RWPE2 (cell line): Measurements from ENCODE around the gene MAS1.

Experiments
- ATAC-seq: fragments of 200-7000 bp; cut with Tn5 transposase; 3 replicates; pipeline ENCODE4 v1.9.1; 2021; ENCODE audit warnings: low read depth
- DNase-seq: peaks from one replicate; pipeline ENCODE4 v3.0.0-alpha.2; 2020; ENCODE audit warnings: low spot score
- H3K27ac ChIP-seq: fragments of 450-650 bp; 2 replicates; pipeline ENCODE4 v1.5.1; 2017; ENCODE audit warnings: mild to moderate bottlenecking; ENCODE audit not compliant: poor library complexity, severe bottlenecking
- H3K27me3 ChIP-seq: fragments of 250-450 bp; sonication (Bioruptor Pico); 2 replicates; pipeline ENCODE4 v1.5.1; 2021; ENCODE audit warnings: mild to moderate bottlenecking, moderate library complexity; ENCODE audit not compliant: insufficient read depth, poor library complexity, severe bottlenecking
- H3K36me3 ChIP-seq: fragments of 250-450 bp; sonication (Bioruptor Pico); 2 replicates; pipeline ENCODE4 v1.5.1; 2020; ENCODE audit warnings: low read depth, mild to moderate bottlenecking, moderate library complexity
- H3K4me1 ChIP-seq: fragments of 250-450 bp; sonication (Bioruptor Pico); 2 replicates; pipeline ENCODE4 v1.5.1; 2021; ENCODE audit warnings: mild to moderate bottlenecking, moderate library complexity; ENCODE audit not compliant: insufficient read depth, poor library complexity, severe bottlenecking
- H3K4me3 ChIP-seq: fragments of 250-450 bp; sonication (Bioruptor Pico); 2 replicates; pipeline ENCODE4 v1.5.1; 2021; ENCODE audit warnings: mild to moderate bottlenecking, moderate library complexity; ENCODE audit not compliant: severe bottlenecking
- H3K9me3 ChIP-seq: fragments of 250-450 bp; sonication (Bioruptor Pico); 2 replicates; pipeline ENCODE4 v1.5.1; 2021; ENCODE audit warnings: mild to moderate bottlenecking, moderate library complexity; ENCODE audit not compliant: severe bottlenecking
- TF ChIP-seq, protein P1 (sequence below): fragments of 450-650 bp; IDR thresholded peaks from one replicate; pipeline ENCODE4 v1.5.1; 2017; ENCODE audit warnings: mild to moderate bottlenecking, moderate library complexity; ENCODE audit not compliant: poor library complexity, severe bottlenecking

Gene MAS1

DNA sequence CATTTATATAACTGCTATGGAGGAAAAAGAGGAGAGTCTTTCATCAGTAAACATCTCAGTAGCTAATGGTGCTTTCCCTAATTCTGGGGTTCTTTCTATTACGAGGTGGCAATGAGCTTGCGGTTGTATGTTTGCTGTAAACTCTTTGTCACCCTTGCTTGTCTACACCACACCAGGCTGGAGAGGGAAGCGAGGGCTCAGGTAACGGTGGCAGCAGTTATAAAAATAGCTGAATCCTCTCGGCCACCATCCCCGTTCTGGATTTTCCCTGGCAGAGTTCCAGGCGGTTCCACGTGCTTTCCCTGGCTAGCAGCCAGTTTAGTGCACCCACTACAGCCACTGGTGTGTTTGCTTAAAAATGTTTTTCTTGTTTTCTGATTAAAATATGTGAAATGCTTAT, 39.0 kb downstream of the MAS1 start:
- no peaks in the 10 kb centered on the region for H3K36me3 ChIP-seq
- no peak overlapping the region for H3K4me3 ChIP-seq
- no peak for ATAC-seq
- no peak for DNase-seq
- no peaks in the 10 kb centered on the region for H3K4me1 ChIP-seq
- no peaks in the 10 kb centered on the region for H3K27me3 ChIP-seq
- TF ChIP-seq, protein P1, sequence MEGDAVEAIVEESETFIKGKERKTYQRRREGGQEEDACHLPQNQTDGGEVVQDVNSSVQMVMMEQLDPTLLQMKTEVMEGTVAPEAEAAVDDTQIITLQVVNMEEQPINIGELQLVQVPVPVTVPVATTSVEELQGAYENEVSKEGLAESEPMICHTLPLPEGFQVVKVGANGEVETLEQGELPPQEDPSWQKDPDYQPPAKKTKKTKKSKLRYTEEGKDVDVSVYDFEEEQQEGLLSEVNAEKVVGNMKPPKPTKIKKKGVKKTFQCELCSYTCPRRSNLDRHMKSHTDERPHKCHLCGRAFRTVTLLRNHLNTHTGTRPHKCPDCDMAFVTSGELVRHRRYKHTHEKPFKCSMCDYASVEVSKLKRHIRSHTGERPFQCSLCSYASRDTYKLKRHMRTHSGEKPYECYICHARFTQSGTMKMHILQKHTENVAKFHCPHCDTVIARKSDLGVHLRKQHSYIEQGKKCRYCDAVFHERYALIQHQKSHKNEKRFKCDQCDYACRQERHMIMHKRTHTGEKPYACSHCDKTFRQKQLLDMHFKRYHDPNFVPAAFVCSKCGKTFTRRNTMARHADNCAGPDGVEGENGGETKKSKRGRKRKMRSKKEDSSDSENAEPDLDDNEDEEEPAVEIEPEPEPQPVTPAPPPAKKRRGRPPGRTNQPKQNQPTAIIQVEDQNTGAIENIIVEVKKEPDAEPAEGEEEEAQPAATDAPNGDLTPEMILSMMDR: no peak
- no peak overlapping the region for H3K27ac ChIP-seq
- no peaks in the 10 kb centered on the region for H3K9me3 ChIP-seq

DNA sequence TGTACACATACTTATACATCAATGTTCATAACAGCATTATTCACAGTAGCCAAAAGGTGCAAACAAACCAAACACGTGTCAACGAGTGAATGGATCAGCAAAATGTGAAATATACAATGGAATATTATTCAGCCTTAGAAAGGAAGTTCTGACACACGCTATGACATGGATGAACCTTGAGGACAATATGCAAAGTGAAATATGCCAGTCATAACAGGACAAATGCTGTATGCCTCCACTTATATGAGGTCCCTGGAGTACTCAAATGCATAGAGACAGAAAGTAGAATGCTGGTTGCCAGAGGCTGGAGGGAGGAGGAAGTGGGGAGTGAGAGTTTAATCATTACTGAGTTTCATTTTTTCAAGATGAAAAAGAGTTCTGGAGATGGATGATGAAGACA, 40.3 kb downstream of the MAS1 start:
- TF ChIP-seq, protein P1: no peak
- no peak overlapping the region for H3K27ac ChIP-seq

DNA sequence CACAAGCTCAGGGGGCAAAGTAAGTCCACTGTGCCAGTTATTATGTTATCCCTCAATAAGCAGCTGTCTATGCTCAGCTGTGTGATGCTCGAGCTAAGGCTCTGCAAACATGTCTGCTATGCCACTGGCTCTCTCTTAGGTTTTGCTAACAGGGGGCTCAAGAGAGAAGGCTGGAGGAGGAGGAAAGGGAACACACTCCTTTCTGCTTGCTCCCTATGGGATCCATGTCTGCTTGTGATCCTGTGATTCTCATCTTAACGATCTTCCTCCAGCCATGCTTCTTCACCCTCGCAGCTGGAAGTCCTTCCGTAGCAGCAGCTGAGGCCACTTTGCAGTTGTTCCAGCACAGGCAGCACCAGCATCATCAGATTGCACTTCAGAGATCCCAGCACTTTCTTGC, 41.1 kb downstream of the MAS1 start:
- no peak for ATAC-seq

More for the DNA sequence above, 40.3 kb downstream of the MAS1 start:
- Histone ChIP-seq H3K4me3 (no peak overlapping the region), H3K9me3 (no peaks in the 10 kb centered on the region), H3K36me3 (no peaks in the 10 kb centered on the region), H3K4me1 (no peaks in the 10 kb centered on the region), H3K27me3 (no peaks in the 10 kb centered on the region)
- no peak for DNase-seq
- no peak for ATAC-seq

DNA sequence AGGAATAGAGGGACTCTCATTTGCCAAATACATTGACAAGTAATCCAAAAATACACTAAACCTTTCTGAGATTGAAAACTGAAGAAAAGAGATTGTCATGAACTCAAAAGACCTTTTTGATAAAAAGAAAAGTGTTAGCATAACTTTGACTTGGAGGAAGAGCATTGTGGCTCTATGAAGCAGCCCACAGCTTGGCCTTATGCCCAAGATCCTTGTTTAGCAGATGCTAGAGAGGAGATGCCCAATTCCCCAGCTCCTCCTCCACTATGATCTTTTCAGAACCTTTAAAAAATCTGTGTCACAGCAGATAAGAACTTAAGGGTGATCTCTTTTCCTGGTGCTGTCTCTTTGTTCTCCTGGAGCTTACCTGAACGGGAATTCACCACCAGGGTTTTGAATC, 42.3 kb downstream of the MAS1 start:
- no peaks in the 10 kb centered on the region for H3K36me3 ChIP-seq
- H3K4me1 ChIP-seq: no peaks in the 10 kb centered on the region
- no peak overlapping the region for H3K27ac ChIP-seq
- H3K27me3 ChIP-seq: no peaks in the 10 kb centered on the region
- no peak for DNase-seq
- TF ChIP-seq, protein P1: no peak
- ATAC-seq: no peak
- no peaks in the 10 kb centered on the region for H3K9me3 ChIP-seq
- H3K4me3 ChIP-seq: no peak overlapping the region

More for the DNA sequence above, 41.1 kb downstream of the MAS1 start:
- Histone ChIP-seq H3K9me3 (no peaks in the 10 kb centered on the region), H3K27me3 (no peaks in the 10 kb centered on the region), H3K36me3 (no peaks in the 10 kb centered on the region), H3K4me3 (no peak overlapping the region), H3K27ac (no peak overlapping the region), H3K4me1 (no peaks in the 10 kb centered on the region)
- TF ChIP-seq, protein P1: no peak
- DNase-seq: no peak

DNA sequence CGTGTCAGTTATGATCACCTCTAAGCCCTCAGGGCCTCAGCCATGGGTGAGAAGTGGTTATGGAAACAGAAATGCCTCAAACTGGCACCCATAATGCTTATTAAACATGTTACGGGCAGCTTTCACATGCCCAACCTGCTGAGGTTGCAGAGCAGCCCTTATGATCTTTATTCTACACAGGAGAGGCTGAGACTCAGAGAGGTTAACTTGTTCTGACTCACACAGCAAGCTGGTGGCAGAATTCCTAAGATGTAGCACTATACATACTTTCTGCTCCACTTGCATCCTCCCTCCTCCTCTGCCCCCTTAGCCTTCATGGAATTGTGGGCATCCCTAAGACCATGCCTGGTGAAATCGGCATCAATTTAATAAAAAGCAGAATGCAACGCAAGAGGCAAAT, 43.4 kb downstream of the MAS1 start:
- H3K4me1 ChIP-seq: no peaks in the 10 kb centered on the region
- H3K36me3 ChIP-seq: no peaks in the 10 kb centered on the region
- H3K4me3 ChIP-seq: no peak overlapping the region
- ATAC-seq (no peak), DNase-seq (no peak)
- no peak overlapping the region for H3K27ac ChIP-seq
- TF ChIP-seq, protein P1: no peak
- no peaks in the 10 kb centered on the region for H3K9me3 ChIP-seq
- no peaks in the 10 kb centered on the region for H3K27me3 ChIP-seq
